ENCODE data around the gene KMT2C. TPM values are rescaled to one million over a fixed set of nuclear protein-coding genes. Genes with fewer than 3 reads are reported as not detected.

KMT2C gene
- total RNA-seq, 1 donor from 2014 or later, result 136 TPM

DNA sequence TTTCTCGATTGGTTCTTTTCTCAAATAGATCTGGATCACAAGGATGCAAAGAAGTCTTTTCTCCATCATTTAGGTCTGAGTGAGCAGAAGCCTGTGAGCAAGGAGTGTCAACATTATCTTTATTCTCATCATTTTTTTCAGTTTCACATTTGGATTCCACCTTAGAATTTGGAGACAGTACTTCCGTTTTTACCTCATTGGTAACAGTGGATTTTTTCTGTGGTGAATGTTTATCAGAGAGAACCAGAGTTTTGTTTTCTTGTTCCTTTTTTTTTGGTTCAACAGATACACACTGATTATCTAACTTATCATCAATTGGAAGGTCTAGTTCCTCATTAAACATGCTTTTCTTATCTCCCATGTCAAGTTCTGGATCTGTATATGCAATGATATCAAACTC lies 259.0 kb downstream of the KMT2C start:
- peaks cover 1% of the 10 kb centered on the region for H3K9me3 Mint-ChIP-seq (ENCODE audit: unreplicated experiment)
- H3K4me3 Mint-ChIP-seq (ENCODE audit: unreplicated experiment), result no peak overlapping the region
- DNase-seq, result no peak
- TF ChIP-seq, protein P1, sequence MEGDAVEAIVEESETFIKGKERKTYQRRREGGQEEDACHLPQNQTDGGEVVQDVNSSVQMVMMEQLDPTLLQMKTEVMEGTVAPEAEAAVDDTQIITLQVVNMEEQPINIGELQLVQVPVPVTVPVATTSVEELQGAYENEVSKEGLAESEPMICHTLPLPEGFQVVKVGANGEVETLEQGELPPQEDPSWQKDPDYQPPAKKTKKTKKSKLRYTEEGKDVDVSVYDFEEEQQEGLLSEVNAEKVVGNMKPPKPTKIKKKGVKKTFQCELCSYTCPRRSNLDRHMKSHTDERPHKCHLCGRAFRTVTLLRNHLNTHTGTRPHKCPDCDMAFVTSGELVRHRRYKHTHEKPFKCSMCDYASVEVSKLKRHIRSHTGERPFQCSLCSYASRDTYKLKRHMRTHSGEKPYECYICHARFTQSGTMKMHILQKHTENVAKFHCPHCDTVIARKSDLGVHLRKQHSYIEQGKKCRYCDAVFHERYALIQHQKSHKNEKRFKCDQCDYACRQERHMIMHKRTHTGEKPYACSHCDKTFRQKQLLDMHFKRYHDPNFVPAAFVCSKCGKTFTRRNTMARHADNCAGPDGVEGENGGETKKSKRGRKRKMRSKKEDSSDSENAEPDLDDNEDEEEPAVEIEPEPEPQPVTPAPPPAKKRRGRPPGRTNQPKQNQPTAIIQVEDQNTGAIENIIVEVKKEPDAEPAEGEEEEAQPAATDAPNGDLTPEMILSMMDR (IDR thresholded peaks at IDR 0.05; ENCODE audit: partially characterized antibody, unreplicated experiment), result no peak
- peaks cover 4% of the 10 kb centered on the region for H3K27me3 Mint-ChIP-seq (ENCODE audit: unreplicated experiment)
- no peak overlapping the region for H3K27ac Mint-ChIP-seq (ENCODE audit: unreplicated experiment)
- peaks cover 6% of the 10 kb centered on the region for H3K36me3 Mint-ChIP-seq (ENCODE audit: unreplicated experiment)
- H3K4me1 Mint-ChIP-seq (ENCODE audit: low read depth, unreplicated experiment), result no peaks in the 10 kb centered on the region

DNA sequence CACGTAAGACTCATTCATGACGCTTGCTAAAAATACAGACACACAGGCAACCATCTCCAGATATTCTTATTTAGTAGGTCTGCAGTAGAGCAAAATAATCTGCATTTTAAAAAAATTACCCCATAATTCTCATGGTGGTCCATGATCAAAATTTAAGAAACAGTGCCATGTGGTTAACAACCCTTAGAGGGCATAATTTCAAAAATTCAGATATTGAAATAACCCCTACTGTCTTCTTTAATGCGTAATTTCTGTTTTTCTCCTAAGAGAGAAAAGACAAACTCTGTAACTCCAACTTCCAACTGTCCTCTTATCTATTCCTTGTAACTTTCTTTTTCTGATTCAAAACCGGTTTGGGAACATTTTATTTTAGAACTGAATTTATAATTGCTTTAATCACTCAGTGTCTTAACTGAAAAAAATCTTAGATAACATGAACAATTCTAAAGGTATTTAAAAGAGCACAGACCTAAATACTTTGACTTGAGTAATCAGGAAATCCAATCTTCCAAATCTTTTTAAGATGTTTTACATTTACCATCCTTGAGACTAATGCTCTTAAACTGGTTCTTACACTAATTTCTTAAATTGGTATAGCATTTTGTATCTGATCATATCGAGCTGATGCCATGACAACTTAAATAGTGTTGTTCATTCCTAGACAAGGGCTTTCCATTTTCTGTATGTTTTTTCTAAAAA lies 262.3 kb downstream of the KMT2C start:
- Mint-ChIP-seq H3K4me1 (ENCODE audit: low read depth, unreplicated experiment) (no peaks in the 10 kb centered on the region), H3K4me3 (ENCODE audit: unreplicated experiment) (no peak overlapping the region), H3K27ac (ENCODE audit: unreplicated experiment) (no peak overlapping the region), H3K36me3 (ENCODE audit: unreplicated experiment) (peaks cover 6% of the 10 kb centered on the region), H3K9me3 (ENCODE audit: unreplicated experiment) (no peaks in the 10 kb centered on the region), H3K27me3 (ENCODE audit: unreplicated experiment) (no peaks in the 10 kb centered on the region)
- DNase-seq, result no peak
- TF ChIP-seq, protein P1 (IDR thresholded peaks at IDR 0.05; ENCODE audit: partially characterized antibody, unreplicated experiment), result no peak

DNA sequence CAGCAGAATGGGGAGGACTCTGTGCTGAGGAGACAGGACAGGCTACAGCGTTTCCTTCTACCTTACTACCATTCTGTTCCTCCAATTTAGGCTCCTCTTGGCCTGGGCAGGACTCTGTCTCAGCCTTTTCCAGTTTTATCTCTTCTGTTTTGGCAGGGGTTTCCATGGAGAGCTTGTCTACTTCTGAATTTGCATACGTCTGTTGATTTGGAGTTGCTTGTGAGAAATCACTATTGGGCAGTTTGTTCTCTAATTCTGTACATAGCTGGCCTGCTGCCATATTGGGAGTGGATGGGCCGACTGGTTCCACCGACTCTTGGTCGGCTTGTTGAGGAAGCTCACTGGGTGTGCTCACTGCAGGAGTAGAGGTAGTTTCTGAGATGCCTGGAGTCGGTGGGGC lies 273.5 kb downstream of the KMT2C start:
- peaks cover 10% of the 10 kb centered on the region for H3K36me3 Mint-ChIP-seq (ENCODE audit: unreplicated experiment)
- no peak overlapping the region for H3K4me3 Mint-ChIP-seq (ENCODE audit: unreplicated experiment)
- TF ChIP-seq, protein P1 (IDR thresholded peaks at IDR 0.05; ENCODE audit: partially characterized antibody, unreplicated experiment), result no peak
- DNase-seq, result no peak
- H3K4me1 Mint-ChIP-seq (ENCODE audit: low read depth, unreplicated experiment), result peaks cover 8% of the 10 kb centered on the region
- H3K9me3 Mint-ChIP-seq (ENCODE audit: unreplicated experiment), result peaks cover 8% of the 10 kb centered on the region
- peaks cover 2% of the 10 kb centered on the region for H3K27me3 Mint-ChIP-seq (ENCODE audit: unreplicated experiment)
- H3K27ac Mint-ChIP-seq (ENCODE audit: unreplicated experiment), result no peak overlapping the region

DNA sequence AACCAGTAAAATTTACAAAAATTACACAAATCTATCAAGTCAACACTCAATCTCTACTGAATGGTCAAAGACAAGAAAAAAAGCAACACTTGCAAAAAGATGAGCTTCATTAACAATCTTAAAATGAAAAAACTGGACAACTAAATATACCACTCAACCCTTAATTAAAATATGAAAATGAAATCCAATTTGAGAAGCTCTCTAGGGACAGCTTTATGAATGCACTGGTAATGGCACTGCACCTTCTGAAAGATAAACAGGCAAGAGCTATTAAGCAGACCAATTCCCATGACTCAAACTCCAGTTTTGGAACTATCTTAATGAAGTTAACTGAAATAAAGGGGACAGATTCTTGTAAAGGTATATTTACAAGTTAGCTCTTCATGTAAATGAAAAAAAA lies 274.6 kb downstream of the KMT2C start:
- Mint-ChIP-seq H3K4me3 (ENCODE audit: unreplicated experiment) (no peak overlapping the region), H3K27me3 (ENCODE audit: unreplicated experiment) (peaks cover 2% of the 10 kb centered on the region), H3K27ac (ENCODE audit: unreplicated experiment) (no peak overlapping the region), H3K9me3 (ENCODE audit: unreplicated experiment) (peaks cover 8% of the 10 kb centered on the region), H3K36me3 (ENCODE audit: unreplicated experiment) (peaks cover 10% of the 10 kb centered on the region), H3K4me1 (ENCODE audit: low read depth, unreplicated experiment) (peaks cover 8% of the 10 kb centered on the region)
- TF ChIP-seq, protein P1 (IDR thresholded peaks at IDR 0.05; ENCODE audit: partially characterized antibody, unreplicated experiment), result no peak
- DNase-seq, result no peak

DNA sequence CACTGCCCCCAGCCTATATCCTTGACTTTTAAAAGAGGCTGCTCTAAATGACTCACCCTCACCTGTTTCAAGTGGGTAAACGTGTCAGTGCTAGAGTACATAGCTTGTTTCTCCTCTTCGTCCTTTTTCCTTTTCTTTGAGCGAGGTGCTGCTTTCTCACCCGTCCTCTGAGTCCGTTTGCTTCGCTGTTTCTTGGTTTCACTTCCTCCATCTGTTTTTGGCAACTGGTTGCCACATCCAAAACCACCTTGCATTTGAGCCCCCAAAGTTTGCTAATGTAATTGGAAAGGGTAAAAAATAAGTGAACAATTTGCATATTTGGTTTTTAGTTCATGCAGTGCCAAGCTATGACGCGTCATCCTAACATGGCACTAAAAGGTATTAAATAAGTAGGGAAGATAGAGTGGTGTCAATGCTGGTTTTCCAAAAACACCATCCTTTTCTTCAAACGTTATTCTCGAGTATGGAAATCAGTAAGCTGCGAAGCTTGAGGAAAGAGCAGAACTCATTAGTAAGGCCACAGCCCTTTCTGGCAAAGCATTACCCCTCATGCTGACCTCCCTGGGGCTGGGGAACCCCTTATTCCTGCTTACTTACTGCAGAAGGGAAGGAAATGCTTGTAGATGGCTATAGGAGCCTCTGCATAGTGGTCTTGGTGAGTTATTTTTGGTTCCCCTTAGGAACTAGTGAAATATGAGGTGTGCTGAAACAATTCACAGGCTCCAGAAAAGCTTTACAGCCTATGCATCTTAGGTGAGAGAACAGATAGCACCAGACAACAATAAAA lies 276.8 kb downstream of the KMT2C start:
- Mint-ChIP-seq H3K4me1 (ENCODE audit: low read depth, unreplicated experiment) (peaks cover 8% of the 10 kb centered on the region), H3K9me3 (ENCODE audit: unreplicated experiment) (peaks cover 6% of the 10 kb centered on the region), H3K4me3 (ENCODE audit: unreplicated experiment) (no peak overlapping the region), H3K27ac (ENCODE audit: unreplicated experiment) (no peak overlapping the region), H3K27me3 (ENCODE audit: unreplicated experiment) (peaks cover 2% of the 10 kb centered on the region), H3K36me3 (ENCODE audit: unreplicated experiment) (peaks cover 10% of the 10 kb centered on the region)
- TF ChIP-seq, protein P1 (IDR thresholded peaks at IDR 0.05; ENCODE audit: partially characterized antibody, unreplicated experiment), result no peak
- DNase-seq, result no peak
